GM21367 (cell line): ENCODE measurements around the gene KHDC1L.
A peak's percentile ranks its signal among the peaks of the same experiment; 100 is the strongest.
"Not testable (repeated sequence)": the region's sequence is repeated elsewhere in the genome, so short reads cannot be mapped to it uniquely, and the experiment has no call there.

Experiments
- ATAC-seq: cut with Tn5 transposase; IDR thresholded peaks from one replicate; pipeline ENCODE4 v1.9.1; 2021; ENCODE audit not compliant: unreplicated experiment

KHDC1L gene, protein sequence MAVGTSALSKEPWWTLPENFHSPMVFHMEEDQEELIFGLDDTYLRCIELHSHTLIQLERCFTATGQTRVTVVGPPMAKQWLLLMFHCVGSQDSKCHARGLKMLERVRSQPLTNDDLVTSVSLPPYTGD

GRCh38 chr6:73225396-73225795 is at the start of gene KHDC1L:
Gene KHDC1L, minus strand, starts transcription at chr6:73225496. Its CDS starts 88 bp downstream, at chr6:73225408.
- no peak for ATAC-seq

- ATAC-seq, result not testable (repeated sequence)
Measured at GRCh38 chr6:73269296-73269695, 44.0 kb upstream of the KHDC1L start.

DNA sequence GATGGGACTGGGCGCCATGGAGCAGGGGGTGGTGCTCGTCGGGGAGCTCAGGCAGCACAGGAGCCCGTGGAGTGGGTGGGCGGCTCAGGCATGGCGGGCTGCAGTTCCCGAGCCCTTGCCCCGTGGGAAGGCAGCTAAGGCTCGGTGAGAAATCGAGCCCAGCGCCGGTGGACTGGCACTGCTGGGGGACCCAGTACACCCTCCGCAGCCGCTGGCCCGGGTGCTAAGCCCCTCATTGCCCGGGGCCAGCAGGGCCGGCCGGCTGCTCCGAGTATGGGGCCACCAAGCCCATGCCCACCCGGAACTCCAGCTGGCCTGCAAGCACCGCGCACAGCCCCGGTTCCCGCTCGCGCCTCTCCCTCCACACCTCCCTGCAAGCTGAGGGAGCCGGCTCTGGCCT is 43.6 kb upstream of the KHDC1L start:
- not testable (repeated sequence) for ATAC-seq

GRCh38 chr6:73264446-73264845 is 39.1 kb upstream of the KHDC1L start:
- ATAC-seq, result no peak

DNA sequence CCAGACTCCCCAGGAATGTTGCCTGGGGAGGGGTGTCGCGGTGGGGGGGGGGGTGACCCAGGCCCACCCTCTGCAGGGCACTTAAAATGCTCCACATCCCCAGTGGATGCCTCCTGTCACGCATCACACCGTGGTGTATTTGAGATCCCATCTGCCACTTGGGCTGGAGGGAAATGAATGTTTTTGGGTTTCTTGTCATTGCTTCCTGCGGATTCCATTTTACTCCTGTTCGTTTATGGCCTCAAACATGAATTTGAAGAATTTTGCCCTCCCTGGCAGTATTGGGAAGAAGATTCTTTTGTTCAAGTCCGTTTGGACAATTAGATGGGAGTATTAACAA is 38.2 kb upstream of the KHDC1L start:
- no peak for ATAC-seq

- peak; percentile 95 for ATAC-seq
Measured at GRCh38 chr6:73262671-73263569, 37.6 kb upstream of the KHDC1L start, which contains the start of gene KHDC1. Gene KHDC1, minus strand, starts transcription at chr6:73263196. Its CDS starts 20,679 bp downstream, at chr6:73242517.

- no peak for ATAC-seq
Measured at GRCh38 chr6:73258721-73259120, 33.4 kb upstream of the KHDC1L start.

DNA sequence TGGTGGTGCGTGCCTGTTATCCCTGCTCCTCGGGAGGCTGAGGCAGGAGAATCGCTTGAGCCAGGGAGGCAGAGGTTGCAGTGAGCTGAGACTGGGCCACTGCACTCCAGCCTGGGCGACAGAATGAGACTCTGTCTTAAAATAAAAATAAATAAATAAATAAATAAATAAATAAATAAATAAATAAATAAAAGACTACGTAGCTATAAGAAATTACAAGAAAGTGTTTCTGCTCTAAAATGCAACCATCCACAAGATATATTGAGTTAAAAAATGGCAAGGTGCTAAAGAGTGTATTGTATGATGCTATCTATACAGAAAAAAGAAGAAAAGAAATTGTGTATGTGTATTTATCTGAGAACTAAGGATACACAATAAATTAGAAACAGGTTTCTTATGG is 29.0 kb upstream of the KHDC1L start:
- ATAC-seq, result not testable (repeated sequence)

DNA sequence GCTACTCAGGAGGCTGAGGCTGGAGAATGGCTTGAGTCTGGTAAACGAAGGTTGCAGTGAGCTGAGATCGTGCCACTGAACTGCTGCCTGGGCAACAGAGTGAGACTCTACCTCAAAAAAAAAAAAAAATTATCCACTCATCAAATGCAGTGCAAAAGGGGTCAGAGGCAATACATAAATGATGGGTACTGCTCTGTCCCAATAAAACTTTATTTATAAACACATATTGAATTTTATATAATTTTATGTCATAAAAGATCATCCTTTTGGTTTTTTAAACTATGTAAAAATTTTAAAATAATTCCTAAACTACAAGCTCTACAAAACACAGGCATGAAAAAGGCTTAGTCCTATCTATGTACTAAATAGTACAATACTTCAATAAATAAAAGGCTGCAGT is 27.4 kb upstream of the KHDC1L start:
- no peak for ATAC-seq

DNA sequence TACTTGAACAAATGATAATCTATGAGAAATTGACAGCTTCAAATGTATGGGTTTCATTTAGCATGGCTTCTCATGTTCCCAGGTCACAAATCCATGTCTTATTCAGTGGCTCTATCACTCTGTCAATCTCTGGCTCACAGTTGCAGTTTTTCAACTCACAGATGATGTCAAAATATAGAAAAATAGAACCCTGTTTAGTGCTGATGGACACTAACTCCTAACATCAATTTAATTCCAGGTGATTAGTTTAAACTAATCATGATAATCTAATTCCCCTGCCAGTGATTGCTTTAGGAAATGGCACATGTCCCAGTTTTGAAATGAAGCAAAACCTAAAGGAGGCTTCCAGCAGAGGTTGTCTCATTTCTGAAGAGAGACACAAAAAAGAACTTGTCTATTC is 24.7 kb upstream of the KHDC1L start:
- ATAC-seq, result no peak

DNA sequence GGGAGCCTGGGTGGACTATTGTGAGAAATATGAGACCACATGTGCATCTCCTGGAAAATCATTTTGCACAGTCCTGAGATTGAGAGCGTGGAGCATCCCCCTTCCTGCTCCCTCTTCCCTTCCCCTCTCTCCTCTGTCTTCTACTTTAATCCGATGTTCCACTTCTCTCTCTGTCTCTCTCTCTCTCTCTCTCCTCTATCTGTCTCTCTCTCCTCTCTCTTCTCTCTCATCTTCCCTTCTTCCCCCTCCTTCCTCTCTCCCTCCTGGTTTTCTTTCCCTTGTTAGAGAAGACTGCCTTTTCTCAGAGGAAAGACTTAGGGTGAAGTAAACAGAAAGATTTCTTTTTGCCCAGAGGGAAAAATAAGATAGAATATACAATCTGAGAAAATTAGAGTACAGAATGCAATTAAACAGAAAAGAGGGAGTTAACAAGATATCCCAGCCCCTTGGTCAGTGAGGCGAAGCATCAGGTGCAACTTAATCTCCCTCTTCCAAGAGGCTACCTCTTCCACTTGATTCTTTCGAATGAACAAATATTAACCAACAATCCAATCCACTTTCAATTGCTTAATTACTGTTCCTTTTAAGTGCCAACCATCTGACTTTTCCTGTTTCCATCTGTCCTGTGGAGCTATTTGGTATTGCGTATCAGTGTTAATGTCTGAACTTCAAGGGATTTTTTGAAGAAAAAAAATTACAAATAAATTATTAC is 23.1 kb upstream of the KHDC1L start:
- ATAC-seq, result no peak

GRCh38 chr6:73242001-73242400 is 16.7 kb upstream of the KHDC1L start:
- ATAC-seq, result no peak

- no peak for ATAC-seq
Measured at GRCh38 chr6:73240730-73241129, 15.4 kb upstream of the KHDC1L start.

DNA sequence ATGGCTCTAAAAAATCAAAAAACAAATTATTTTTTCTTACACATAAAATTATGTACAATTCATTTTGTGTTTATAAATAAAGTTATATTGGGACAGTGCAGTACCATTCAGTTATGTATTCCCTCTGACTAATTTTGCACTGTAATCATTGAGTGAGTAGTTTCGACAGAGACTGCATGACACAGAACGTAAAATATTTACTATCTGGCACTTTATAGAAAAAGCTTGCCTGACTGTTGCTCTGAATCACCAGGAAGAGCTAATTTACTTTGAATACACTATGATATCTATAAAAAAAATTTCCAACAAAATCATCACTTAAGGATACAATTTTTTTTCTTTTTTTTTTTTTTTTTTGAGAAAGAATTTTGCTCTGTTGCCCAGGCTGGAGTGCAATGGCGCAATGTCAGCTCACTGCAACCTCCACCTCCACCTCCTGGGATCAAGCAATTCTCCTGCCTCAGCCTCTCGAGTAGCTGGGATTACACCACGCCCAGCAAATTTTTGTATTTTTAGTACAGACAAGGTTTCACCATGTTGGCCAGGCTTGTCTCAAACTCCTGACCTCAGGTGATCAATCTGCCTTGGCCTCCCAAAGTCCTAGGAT is 11.0 kb upstream of the KHDC1L start:
- no peak for ATAC-seq

- no peak for ATAC-seq
Measured at GRCh38 chr6:73234733-73235132, 9.4 kb upstream of the KHDC1L start.

GRCh38 chr6:73233971-73234370 is 8.7 kb upstream of the KHDC1L start:
- ATAC-seq, result not testable (repeated sequence)

GRCh38 chr6:73233048-73233447 is 7.8 kb upstream of the KHDC1L start:
- no peak for ATAC-seq

DNA sequence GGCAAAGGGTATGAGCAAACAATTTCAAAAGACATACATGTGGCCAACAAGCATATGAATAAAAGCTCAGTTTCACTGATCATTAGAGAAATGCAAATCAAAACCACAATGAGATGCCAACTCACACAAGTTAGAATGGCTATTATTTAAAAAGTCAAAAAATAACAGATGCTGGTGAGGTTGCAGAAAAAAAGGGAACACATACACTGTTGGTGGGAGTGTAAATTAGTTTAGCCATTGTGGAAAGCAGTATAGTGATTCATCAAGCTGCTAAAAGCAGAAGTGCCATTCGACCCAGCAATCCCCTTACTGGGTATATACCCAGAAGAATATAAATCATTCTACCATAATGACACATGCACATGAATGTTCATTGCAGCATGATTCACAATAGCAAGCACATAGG is 6.7 kb upstream of the KHDC1L start:
- ATAC-seq, result no peak

DNA sequence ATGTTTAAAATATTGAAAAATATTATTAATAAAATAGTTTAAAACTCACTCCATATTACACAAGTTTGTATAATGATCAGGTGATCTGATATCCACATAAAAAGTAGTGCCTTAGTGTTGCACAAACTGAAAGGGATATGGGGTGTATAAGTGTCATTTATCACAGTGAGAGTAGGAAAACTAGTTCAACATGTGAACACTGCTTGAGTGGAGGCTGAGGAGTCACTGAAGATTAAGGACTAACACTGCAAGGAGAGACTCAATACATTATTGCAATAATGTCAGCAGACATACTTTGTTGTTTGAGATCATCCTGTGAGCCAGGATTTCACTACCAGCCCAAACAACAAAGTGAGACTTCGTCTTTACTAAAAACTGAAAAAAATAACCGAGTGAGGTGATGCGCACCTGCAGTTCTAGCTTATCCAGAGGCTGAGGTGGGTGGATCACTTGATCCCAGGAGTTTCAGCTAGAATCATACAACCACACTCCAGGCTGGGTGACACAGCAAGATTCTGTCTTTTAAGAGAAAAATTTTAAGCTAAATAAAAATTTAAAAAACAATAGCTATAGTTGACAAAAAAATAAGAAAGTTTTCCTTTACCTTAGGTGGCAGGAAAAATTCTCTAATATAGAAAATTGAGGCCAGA is 2.4 kb upstream of the KHDC1L start:
- ATAC-seq, result no peak

GRCh38 chr6:73216859-73217258 is 8.4 kb downstream of the KHDC1L start:
- no peak for ATAC-seq

DNA sequence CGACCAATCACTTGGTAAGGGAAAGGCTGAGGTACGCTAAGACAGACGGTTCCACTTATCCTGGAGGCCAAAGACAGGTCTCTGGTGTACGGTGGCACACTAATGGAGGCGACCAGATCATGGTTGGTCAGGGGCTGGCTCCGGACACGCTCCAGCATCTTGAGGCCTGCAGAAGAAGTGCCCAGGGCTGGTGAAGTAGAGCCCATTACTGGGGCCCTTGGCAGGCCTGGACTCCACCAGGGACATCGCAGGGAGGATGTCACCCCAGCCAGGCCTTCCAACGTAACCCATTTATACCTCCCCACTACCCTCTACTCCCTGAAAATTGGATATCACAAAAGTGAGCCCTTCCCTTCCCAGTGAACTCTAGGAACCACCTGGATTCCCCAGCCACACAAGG is 16.2 kb downstream of the KHDC1L start:
- ATAC-seq, result no peak
